H9 (cell line): Measurements from ENCODE around the gene PERP. TPM values are rescaled to one million over a fixed set of nuclear protein-coding genes. Genes with fewer than 3 reads are reported as not detected.

ENCODE experiments used
- DNase-seq: peaks from one replicate; pipeline ENCODE4 v3.0.0-alpha.2; 2017
- H2AFZ ChIP-seq: one replicate; pipeline ENCODE4 v1.6.1; 2013; ENCODE audit warnings: mild to moderate bottlenecking, low read length, control low read depth, moderate library complexity
- H2AK5ac ChIP-seq: 2 replicates; pipeline ENCODE4 v1.6.1; 2013; ENCODE audit warnings: low read length, control low read depth, mixed read lengths; ENCODE audit not compliant: insufficient read length
- H2BK120ac ChIP-seq: one replicate; pipeline ENCODE4 v1.6.1; 2013; ENCODE audit warnings: low read depth, mild to moderate bottlenecking, low read length, control low read depth, inconsistent platforms; ENCODE audit not compliant: poor library complexity, severe bottlenecking
- H2BK12ac ChIP-seq: 2 replicates; pipeline ENCODE4 v1.6.1; 2013; ENCODE audit warnings: low read length, control low read depth, mixed read lengths, low read depth; ENCODE audit not compliant: insufficient read length
- H2BK15ac ChIP-seq: 2 replicates; pipeline ENCODE4 v1.6.1; 2013; ENCODE audit warnings: low read depth, low read length, control low read depth
- H2BK20ac ChIP-seq: one replicate; pipeline ENCODE4 v1.6.1; 2013; ENCODE audit warnings: low read depth, mild to moderate bottlenecking, low read length, control low read depth, inconsistent platforms; ENCODE audit not compliant: poor library complexity, severe bottlenecking
- H2BK5ac ChIP-seq: 2 replicates; pipeline ENCODE4 v1.6.1; 2013; ENCODE audit warnings: low read length, control low read depth, mixed read lengths; ENCODE audit not compliant: insufficient read length
- H3K14ac ChIP-seq: 2 replicates; pipeline ENCODE4 v1.6.1; 2013; ENCODE audit warnings: low read length, control low read depth; ENCODE audit not compliant: insufficient read depth
- H3K18ac ChIP-seq: 2 replicates; pipeline ENCODE4 v1.6.1; 2013; ENCODE audit warnings: low read depth, mild to moderate bottlenecking, mixed read lengths, low read length, control low read depth; ENCODE audit not compliant: insufficient read length
- H3K23ac ChIP-seq: 2 replicates; pipeline ENCODE4 v1.6.1; 2013; ENCODE audit warnings: low read length, control low read depth, mixed read lengths, low read depth; ENCODE audit not compliant: insufficient read length
- H3K23me2 ChIP-seq: 2 replicates; pipeline ENCODE4 v1.6.1; 2013; ENCODE audit warnings: low read depth, mild to moderate bottlenecking, mixed read lengths, low read length, control low read depth; ENCODE audit not compliant: insufficient read length, poor library complexity, severe bottlenecking
- H3K27ac ChIP-seq: 2 replicates; pipeline ENCODE4 v1.5.1; 2013; ENCODE audit warnings: low read length, control low read depth, mixed read lengths, low read depth; ENCODE audit not compliant: insufficient read length
- H3K27me3 ChIP-seq: 2 replicates; pipeline ENCODE4 v1.6.1; 2013; ENCODE audit warnings: low read length, control low read depth, inconsistent platforms; ENCODE audit not compliant: insufficient read depth
- H3K4ac ChIP-seq: 2 replicates; pipeline ENCODE4 v1.6.1; 2013; ENCODE audit warnings: low read depth, mild to moderate bottlenecking, control low read depth, inconsistent platforms, low read length, moderate library complexity
- H3K4me1 ChIP-seq: 2 replicates; pipeline ENCODE4 v1.6.1; 2013; ENCODE audit warnings: low read length, control low read depth, inconsistent platforms; ENCODE audit not compliant: insufficient read depth
- H3K4me2 ChIP-seq: 2 replicates; pipeline ENCODE4 v1.6.1; 2013; ENCODE audit warnings: low read length, control low read depth, mixed read lengths; ENCODE audit not compliant: insufficient read length, insufficient read depth
- H3K56ac ChIP-seq: 2 replicates; pipeline ENCODE4 v1.6.1; 2013; ENCODE audit warnings: low read depth, mild to moderate bottlenecking, mixed read lengths, low read length, control low read depth; ENCODE audit not compliant: insufficient read length
- H3K79me1 ChIP-seq: 2 replicates; pipeline ENCODE4 v1.6.1; 2013; ENCODE audit warnings: low read depth, mild to moderate bottlenecking, moderate library complexity, low read length, control low read depth, inconsistent platforms; ENCODE audit not compliant: insufficient read depth, poor library complexity, severe bottlenecking
- H3K79me2 ChIP-seq: 2 replicates; pipeline ENCODE4 v1.6.1; 2013; ENCODE audit warnings: low read length, control low read depth, inconsistent platforms; ENCODE audit not compliant: insufficient read depth
- H3K9ac ChIP-seq: 2 replicates; pipeline ENCODE4 v1.6.1; 2013; ENCODE audit warnings: low read length, control low read depth, mixed read lengths; ENCODE audit not compliant: insufficient read length; ENCODE audit errors: extremely low read depth
- H3K9me3 ChIP-seq: one replicate; pipeline ENCODE4 v1.6.1; 2013; ENCODE audit warnings: low read depth, low read length, inconsistent platforms; ENCODE audit not compliant: control insufficient read depth
- H3T11ph ChIP-seq: one replicate; pipeline ENCODE4 v1.6.1; 2013; ENCODE audit warnings: mild to moderate bottlenecking, low read length, control low read depth, inconsistent platforms
- H4K20me1 ChIP-seq: one replicate; pipeline ENCODE4 v1.6.1; 2013; ENCODE audit not compliant: control insufficient read depth, insufficient read length, insufficient read depth
- H4K5ac ChIP-seq: 2 replicates; pipeline ENCODE4 v1.6.1; 2013; ENCODE audit warnings: low read depth, mild to moderate bottlenecking, mixed read lengths, low read length, control low read depth; ENCODE audit not compliant: insufficient read length
- H4K8ac ChIP-seq: replicated peaks from 2 replicates; pipeline ENCODE4 v1.6.1; 2013; ENCODE audit warnings: low read length, control low read depth, mixed read lengths, low read depth; ENCODE audit not compliant: insufficient read length
- H4K91ac ChIP-seq: 2 replicates; pipeline ENCODE4 v1.6.1; 2013; ENCODE audit warnings: low read depth, mild to moderate bottlenecking, moderate library complexity, mixed read lengths, low read length, control low read depth; ENCODE audit not compliant: insufficient read length
- H3K27ac Mint-ChIP-seq, 3 experiments: 2 replicates in 2 of 3; 3 replicates in 1 of 3; pipeline ENCODE4 v1.8.0; 2020 to 2021; ENCODE audit warnings: mixed read lengths in 3 of 3, mild to moderate bottlenecking in 1 of 3, moderate library complexity in 1 of 3
- H3K27me3 Mint-ChIP-seq: 2 replicates; pipeline ENCODE4 v1.8.0; 2021; ENCODE audit warnings: low read depth, mild to moderate bottlenecking, moderate library complexity, mixed read lengths
- H3K36me3 Mint-ChIP-seq, 3 experiments: 2 replicates in 2 of 3; 3 replicates in 1 of 3; pipeline ENCODE4 v1.8.0; 2020 to 2021; ENCODE audit warnings: low read depth in 3 of 3, mixed read lengths in 3 of 3; ENCODE audit not compliant: insufficient read depth in 1 of 3
- H3K4me1 Mint-ChIP-seq, 2 experiments: 2 replicates each; pipeline ENCODE4 v1.8.0; 2020; ENCODE audit warnings: mixed read lengths in 2 of 2
- H3K4me3 Mint-ChIP-seq, 2 experiments: 2 replicates in 1 of 2; 3 replicates in 1 of 2; pipeline ENCODE4 v1.8.0; 2020 to 2021; ENCODE audit warnings: mild to moderate bottlenecking in 2 of 2, mixed read lengths in 2 of 2, moderate library complexity in 1 of 2
- H3K9me3 Mint-ChIP-seq, 2 experiments: 2 replicates in 1 of 2; 3 replicates in 1 of 2; pipeline ENCODE4 v1.8.0; 2020; ENCODE audit warnings: mild to moderate bottlenecking in 2 of 2, mixed read lengths in 2 of 2, moderate library complexity in 1 of 2
- WGBS: extraction: QIAGEN DNeasy Blood & Tissue Kit; methylation state at CpG from one replicate; pipeline ENCODE4 v1.1.7; 2013; ENCODE audit warnings: missing lambda C conversion rate, low lambda C conversion rate, mixed read lengths; ENCODE audit not compliant: insufficient read length; ENCODE audit errors: extremely low coverage; 5-methylcytosine and 5-hydroxymethylcytosine counted together
- total RNA-seq: library from RNA; stranded (reverse); gene quantifications from 2 replicates; pipeline ENCODE4 v1.2.1, GENCODE V29; 2021
- TF ChIP-seq, protein P1 (sequence below): fragments of 200-600 bp; sonication (generic); conservative IDR thresholded peaks from 3 replicates; pipeline ENCODE4 v1.8.0; 2021; ENCODE audit warnings: antibody characterized with exemption, mild to moderate bottlenecking

The PERP gene
- total RNA-seq, 1 experiment from 2014 or later = 28.7 TPM

DNA sequence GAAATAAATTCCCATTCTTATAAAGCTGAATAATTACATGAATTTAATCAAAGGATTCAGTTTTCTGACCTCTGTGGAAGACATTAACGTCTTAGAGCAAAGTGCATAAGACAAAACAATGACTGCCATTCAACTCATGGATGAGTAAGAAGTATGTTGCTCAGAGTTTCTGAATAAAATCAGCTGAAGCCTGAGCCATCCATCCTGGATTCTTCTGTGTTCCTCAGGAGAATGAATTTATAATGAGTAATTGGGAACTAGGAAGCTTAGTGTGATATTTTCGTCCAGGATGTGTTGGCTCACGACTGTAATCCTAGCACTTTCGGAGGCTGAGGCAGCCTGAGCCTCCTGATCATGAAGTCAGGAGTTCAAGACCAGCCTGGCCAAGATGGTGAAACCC lies 62.8 kb downstream of the PERP start:
- TF ChIP-seq, protein P1, sequence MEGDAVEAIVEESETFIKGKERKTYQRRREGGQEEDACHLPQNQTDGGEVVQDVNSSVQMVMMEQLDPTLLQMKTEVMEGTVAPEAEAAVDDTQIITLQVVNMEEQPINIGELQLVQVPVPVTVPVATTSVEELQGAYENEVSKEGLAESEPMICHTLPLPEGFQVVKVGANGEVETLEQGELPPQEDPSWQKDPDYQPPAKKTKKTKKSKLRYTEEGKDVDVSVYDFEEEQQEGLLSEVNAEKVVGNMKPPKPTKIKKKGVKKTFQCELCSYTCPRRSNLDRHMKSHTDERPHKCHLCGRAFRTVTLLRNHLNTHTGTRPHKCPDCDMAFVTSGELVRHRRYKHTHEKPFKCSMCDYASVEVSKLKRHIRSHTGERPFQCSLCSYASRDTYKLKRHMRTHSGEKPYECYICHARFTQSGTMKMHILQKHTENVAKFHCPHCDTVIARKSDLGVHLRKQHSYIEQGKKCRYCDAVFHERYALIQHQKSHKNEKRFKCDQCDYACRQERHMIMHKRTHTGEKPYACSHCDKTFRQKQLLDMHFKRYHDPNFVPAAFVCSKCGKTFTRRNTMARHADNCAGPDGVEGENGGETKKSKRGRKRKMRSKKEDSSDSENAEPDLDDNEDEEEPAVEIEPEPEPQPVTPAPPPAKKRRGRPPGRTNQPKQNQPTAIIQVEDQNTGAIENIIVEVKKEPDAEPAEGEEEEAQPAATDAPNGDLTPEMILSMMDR = no peak
- no peak overlapping the region for H3K56ac ChIP-seq
- no peaks in the 10 kb centered on the region for H3K79me2 ChIP-seq
- H3K4ac ChIP-seq = no peak overlapping the region
- Mint-ChIP-seq H3K27me3 (no peaks in the 10 kb centered on the region), H3K4me3 (no peak overlapping the region), H3K9me3 (no peaks in the 10 kb centered on the region; a peak in 1 of 5 replicates), H3K4me1 (peaks cover 0 to 3% of the 10 kb centered on the region in 2 experiments; a peak in 1 of 4 replicates), H3K36me3 (peaks cover 0 to 4% (median 0%) of the 10 kb centered on the region in 3 experiments; a peak in 3 of 7 replicates), H3K27ac (no peak overlapping the region)
- no peak overlapping the region for H2BK120ac ChIP-seq
- no peak overlapping the region for H3K23ac ChIP-seq
- H3K9me3 ChIP-seq = no peaks in the 10 kb centered on the region
- no peak overlapping the region for H4K8ac ChIP-seq
- H4K20me1 ChIP-seq = no peaks in the 10 kb centered on the region
- H3K27ac ChIP-seq = no peak overlapping the region
- H3K79me1 ChIP-seq = no peaks in the 10 kb centered on the region
- no peak overlapping the region for H3K18ac ChIP-seq
- H2BK5ac ChIP-seq = no peak overlapping the region
- H2AFZ ChIP-seq = no peak overlapping the region
- no peak overlapping the region for H3T11ph ChIP-seq
- no peaks in the 10 kb centered on the region for H3K4me1 ChIP-seq
- H3K23me2 ChIP-seq = no peaks in the 10 kb centered on the region
- no peak overlapping the region for H4K5ac ChIP-seq
- no peak overlapping the region for H3K4me2 ChIP-seq
- WGBS = no CpG with 5 or more reads among the region's 4 CpGs
- no peak overlapping the region for H3K9ac ChIP-seq
- no peak overlapping the region for H3K14ac ChIP-seq
- no peaks in the 10 kb centered on the region for H3K27me3 ChIP-seq
- no peak overlapping the region for H4K91ac ChIP-seq
- no peak overlapping the region for H2BK20ac ChIP-seq
- no peak overlapping the region for H2BK15ac ChIP-seq
- no peak for DNase-seq
- H2BK12ac ChIP-seq = no peak overlapping the region
- no peak overlapping the region for H2AK5ac ChIP-seq

Other genes starting within 250 kb of the PERP start
- gene TNFAIP3, start 240.2 kb downstream of the PERP start, total RNA-seq = 3.7 and 5.6 TPM in 2 replicates
- gene ARFGEF3, start 54.5 kb upstream of the PERP start, total RNA-seq = 12.5 and 13.7 TPM in 2 replicates
- not detected in 2 replicates for gene PBOV1, start 111.1 kb upstream of the PERP start, total RNA-seq